HUES48 (cell line): ENCODE measurements around the gene MSX2.
"Not testable (repeated sequence)": the region's sequence is repeated elsewhere in the genome, so short reads cannot be mapped to it uniquely, and the experiment has no call there.

Experiments used
- H3K27ac ChIP-seq: one replicate; pipeline ENCODE4 v1.7.0; 2013; ENCODE audit warnings: low read depth, low read length, inconsistent platforms
- H3K27me3 ChIP-seq: 2 replicates; pipeline ENCODE4 v1.6.1; 2013; ENCODE audit warnings: mild to moderate bottlenecking, low read length; ENCODE audit not compliant: control insufficient read depth, insufficient read depth
- H3K36me3 ChIP-seq: 2 replicates; pipeline ENCODE4 v1.6.1; 2013; ENCODE audit warnings: low read length; ENCODE audit not compliant: control insufficient read depth, insufficient read depth
- H3K4me1 ChIP-seq: 2 replicates; pipeline ENCODE4 v1.6.1; 2013; ENCODE audit warnings: mild to moderate bottlenecking, low read length; ENCODE audit not compliant: control insufficient read depth, insufficient read depth
- H3K4me3 ChIP-seq: 2 replicates; pipeline ENCODE4 v1.5.1; 2013; ENCODE audit warnings: mild to moderate bottlenecking, low read depth, low read length
- H3K9ac ChIP-seq: 2 replicates; pipeline ENCODE4 v1.6.1; 2013; ENCODE audit warnings: mild to moderate bottlenecking, low read depth, low read length, moderate library complexity
- H3K9me3 ChIP-seq: 2 replicates; pipeline ENCODE4 v1.6.1; 2013; ENCODE audit warnings: low read length; ENCODE audit not compliant: control insufficient read depth, insufficient read depth

MSX2 gene

DNA sequence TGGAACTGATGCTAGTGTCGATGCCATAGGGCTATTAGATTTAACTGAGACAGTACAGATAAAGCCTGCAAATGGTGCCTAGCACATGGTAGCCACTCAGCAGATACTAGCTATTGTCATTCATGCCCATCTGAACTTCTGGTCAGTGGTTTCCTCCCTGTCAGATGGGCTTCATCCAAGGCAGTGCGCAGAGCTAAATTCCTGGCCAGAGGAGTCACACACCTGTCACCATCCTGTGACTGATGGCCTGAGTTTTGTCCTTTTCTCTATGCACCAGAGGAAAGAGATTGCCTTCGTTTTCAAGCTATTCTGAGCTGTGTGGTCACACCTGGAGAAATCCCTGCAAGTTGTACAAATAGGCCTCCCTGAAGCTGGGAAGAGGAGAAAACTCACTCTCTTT, 34.7 kb downstream of the MSX2 start:
- Histone ChIP-seq H3K27me3 (peaks cover 4% of the 10 kb centered on the region; the same call in 1 of the 2 replicates), H3K4me3 (no peak overlapping the region), H3K4me1 (no peaks in the 10 kb centered on the region), H3K9me3 (no peaks in the 10 kb centered on the region), H3K27ac (no peak overlapping the region), H3K36me3 (no peaks in the 10 kb centered on the region), H3K9ac (no peak overlapping the region)

DNA sequence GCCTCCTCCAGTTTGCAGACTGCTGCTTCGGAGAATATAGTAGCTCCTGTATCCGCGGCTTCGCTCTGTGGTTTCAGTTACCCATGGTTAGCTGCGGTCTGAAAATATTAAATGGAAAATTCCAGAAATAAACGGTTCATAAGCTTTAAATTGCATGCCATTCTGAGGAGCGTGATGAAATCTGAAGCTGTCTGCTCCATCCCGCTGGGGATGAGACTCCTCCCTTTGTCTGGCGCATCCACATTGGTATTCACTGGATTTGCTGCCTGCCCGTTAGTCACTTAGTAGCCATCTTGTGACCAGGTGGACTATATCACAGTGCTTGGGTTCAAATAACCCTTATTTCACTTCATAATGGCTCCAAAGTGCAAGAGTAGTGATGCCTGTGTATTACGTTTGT, 36.3 kb downstream of the MSX2 start:
- Histone ChIP-seq H3K9ac (no peak overlapping the region), H3K27ac (no peak overlapping the region), H3K9me3 (no peaks in the 10 kb centered on the region), H3K4me1 (no peaks in the 10 kb centered on the region), H3K4me3 (no peak overlapping the region), H3K36me3 (no peaks in the 10 kb centered on the region), H3K27me3 (no peaks in the 10 kb centered on the region; the same call in 1 of the 2 replicates)

- not testable (repeated sequence) for H3K9me3 ChIP-seq, H3K4me1 ChIP-seq, H3K4me3 ChIP-seq, H3K9ac ChIP-seq, H3K27me3 ChIP-seq, H3K27ac ChIP-seq, H3K36me3 ChIP-seq
Measured at GRCh38 chr5:174761341-174761740, 37.0 kb downstream of the MSX2 start.

DNA sequence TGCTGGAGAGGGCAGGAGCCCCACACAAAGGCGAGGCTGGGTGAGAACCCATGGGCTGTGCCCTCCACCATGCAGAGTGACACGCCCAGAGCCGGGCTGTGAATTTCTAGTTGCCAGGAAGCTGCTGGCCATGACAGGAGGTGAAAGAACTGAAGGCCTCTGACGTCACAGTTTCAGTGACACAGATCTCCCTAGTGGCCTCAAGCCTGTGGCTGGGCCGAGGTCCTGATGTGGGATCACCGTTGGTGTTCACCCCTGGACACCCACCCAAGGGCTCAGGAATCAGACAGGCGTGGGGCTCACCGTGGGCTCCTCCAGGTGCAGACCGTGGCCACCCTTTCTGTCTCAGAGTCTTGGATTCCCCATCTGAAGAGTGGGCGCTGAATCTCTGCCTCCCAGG, 39.9 kb downstream of the MSX2 start:
- H3K27me3 ChIP-seq = no peaks in the 10 kb centered on the region
- no peak overlapping the region for H3K4me3 ChIP-seq
- no peaks in the 10 kb centered on the region for H3K4me1 ChIP-seq
- H3K27ac ChIP-seq = no peak overlapping the region
- H3K9me3 ChIP-seq = no peaks in the 10 kb centered on the region
- no peak overlapping the region for H3K9ac ChIP-seq
- H3K36me3 ChIP-seq = no peaks in the 10 kb centered on the region

- no peak overlapping the region for H3K27ac ChIP-seq
- H3K36me3 ChIP-seq = no peaks in the 10 kb centered on the region
- no peaks in the 10 kb centered on the region for H3K4me1 ChIP-seq
- H3K4me3 ChIP-seq = no peak overlapping the region
- H3K9me3 ChIP-seq = no peaks in the 10 kb centered on the region
- no peak overlapping the region for H3K9ac ChIP-seq
- H3K27me3 ChIP-seq = no peaks in the 10 kb centered on the region
Measured at GRCh38 chr5:174765540-174765939, 41.2 kb downstream of the MSX2 start.

GRCh38 chr5:174767670-174768069, 43.3 kb downstream of the MSX2 start:
- Histone ChIP-seq H3K9me3 (no peaks in the 10 kb centered on the region), H3K27ac (no peak overlapping the region)

DNA sequence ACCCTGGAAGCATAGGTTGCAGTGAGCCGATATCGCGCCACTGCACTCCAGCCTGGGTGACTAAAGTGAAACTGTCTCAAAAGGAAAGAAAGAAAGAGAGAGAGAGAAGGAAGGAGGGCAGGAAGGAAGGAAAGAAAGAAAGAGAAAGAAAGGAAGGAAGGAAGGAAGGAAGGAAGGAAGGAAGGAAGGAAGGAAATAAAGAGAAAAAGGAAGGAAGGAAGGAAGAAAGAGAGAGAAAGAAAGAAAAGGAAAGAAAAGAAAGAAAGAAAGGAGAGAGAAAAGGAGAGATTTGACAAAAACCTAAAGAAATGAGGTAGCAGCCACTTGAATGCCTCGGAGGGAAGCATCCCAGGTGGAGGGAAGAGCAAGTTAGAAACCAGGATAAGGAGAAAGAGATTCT, 44.6 kb downstream of the MSX2 start:
- Histone ChIP-seq H3K36me3 (no peaks in the 10 kb centered on the region), H3K9ac (no peak overlapping the region), H3K9me3 (no peaks in the 10 kb centered on the region), H3K27me3 (no peaks in the 10 kb centered on the region; the same call in 1 of the 2 replicates), H3K4me3 (no peak overlapping the region), H3K4me1 (no peaks in the 10 kb centered on the region), H3K27ac (no peak overlapping the region)

More at GRCh38 chr5:174767670-174768069, 43.3 kb downstream of the MSX2 start:
- Histone ChIP-seq H3K9ac (no peak overlapping the region), H3K36me3 (no peaks in the 10 kb centered on the region), H3K4me3 (no peak overlapping the region), H3K27me3 (no peaks in the 10 kb centered on the region; the same call in 1 of the 2 replicates), H3K4me1 (no peaks in the 10 kb centered on the region)

- H3K36me3 ChIP-seq = no peaks in the 10 kb centered on the region
- H3K9me3 ChIP-seq = no peaks in the 10 kb centered on the region
- no peaks in the 10 kb centered on the region for H3K4me1 ChIP-seq
- H3K9ac ChIP-seq = no peak overlapping the region
- no peak overlapping the region for H3K27ac ChIP-seq
- no peak overlapping the region for H3K4me3 ChIP-seq
- no peaks in the 10 kb centered on the region; the same call in 1 of the 2 replicates for H3K27me3 ChIP-seq
Measured at GRCh38 chr5:174773371-174773770, 49.0 kb downstream of the MSX2 start.

- no peaks in the 10 kb centered on the region for H3K36me3 ChIP-seq
- no peaks in the 10 kb centered on the region for H3K4me1 ChIP-seq
Measured at GRCh38 chr5:174775081-174775480, 50.7 kb downstream of the MSX2 start.

DNA sequence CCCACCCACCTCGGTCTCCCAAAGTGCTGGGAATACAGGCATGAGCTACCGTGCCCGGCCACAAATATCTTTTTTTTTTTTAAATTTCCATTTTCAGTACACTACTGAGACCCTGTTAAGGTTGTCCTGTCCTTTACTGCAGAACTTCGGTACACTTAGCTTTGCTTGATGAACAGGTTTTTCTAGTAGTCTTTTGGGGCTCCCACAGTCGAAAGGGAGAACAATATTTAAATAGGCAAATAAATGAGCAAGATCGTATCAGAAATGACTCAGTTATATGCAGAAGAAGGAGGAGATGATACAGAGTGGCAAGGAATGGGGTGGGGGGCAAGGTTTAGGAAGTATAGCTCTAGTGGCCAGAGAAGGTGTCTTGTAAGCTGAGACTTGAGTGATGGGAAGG, 52.7 kb downstream of the MSX2 start:
- Histone ChIP-seq H3K9ac (no peak overlapping the region), H3K4me3 (no peak overlapping the region), H3K9me3 (no peaks in the 10 kb centered on the region), H3K4me1 (no peaks in the 10 kb centered on the region), H3K27ac (no peak overlapping the region), H3K27me3 (no peaks in the 10 kb centered on the region), H3K36me3 (no peaks in the 10 kb centered on the region)

More at GRCh38 chr5:174775081-174775480, 50.7 kb downstream of the MSX2 start:
- Histone ChIP-seq H3K4me3 (no peak overlapping the region), H3K9me3 (no peaks in the 10 kb centered on the region), H3K27ac (no peak overlapping the region), H3K27me3 (no peaks in the 10 kb centered on the region; the same call in 1 of the 2 replicates), H3K9ac (no peak overlapping the region)

- Histone ChIP-seq H3K27ac (no peak overlapping the region), H3K4me1 (no peaks in the 10 kb centered on the region), H3K36me3 (no peaks in the 10 kb centered on the region), H3K9ac (no peak overlapping the region), H3K27me3 (no peaks in the 10 kb centered on the region), H3K4me3 (no peak overlapping the region), H3K9me3 (no peaks in the 10 kb centered on the region)
Measured at GRCh38 chr5:174777583-174777982, 53.2 kb downstream of the MSX2 start.
